Nephron progenitor cell (in vitro differentiated cells): ENCODE results near the gene GRAP2.

ENCODE experiments used
- DNase-seq: peaks from one replicate; pipeline ENCODE4 v3.0.0; 2021
- H3K27ac Mint-ChIP-seq: 2 replicates; pipeline ENCODE4 v1.8.0; 2021; ENCODE audit warnings: mild to moderate bottlenecking, moderate library complexity, mixed read lengths
- H3K27me3 Mint-ChIP-seq: 2 replicates; pipeline ENCODE4 v1.8.0; 2021; ENCODE audit warnings: mild to moderate bottlenecking, low read depth, mixed read lengths; ENCODE audit not compliant: poor library complexity
- H3K36me3 Mint-ChIP-seq: 2 replicates; pipeline ENCODE4 v1.8.0; 2021; ENCODE audit warnings: low read depth, mixed read lengths
- H3K4me1 Mint-ChIP-seq: 2 replicates; pipeline ENCODE4 v1.8.0; 2021; ENCODE audit warnings: mixed read lengths
- H3K4me3 Mint-ChIP-seq: 2 replicates; pipeline ENCODE4 v1.8.0; 2021; ENCODE audit warnings: mild to moderate bottlenecking, moderate library complexity, mixed read lengths
- H3K9me3 Mint-ChIP-seq: 2 replicates; pipeline ENCODE4 v1.8.0; 2021; ENCODE audit warnings: mild to moderate bottlenecking, moderate library complexity, mixed read lengths
- CTCF ChIP-seq: fragments of 200-600 bp; sonication (generic); IDR thresholded peaks from 2 replicates; pipeline ENCODE4 v1.5.0; 2021; ENCODE audit warnings: antibody characterized with exemption

GRAP2 gene

DNA sequence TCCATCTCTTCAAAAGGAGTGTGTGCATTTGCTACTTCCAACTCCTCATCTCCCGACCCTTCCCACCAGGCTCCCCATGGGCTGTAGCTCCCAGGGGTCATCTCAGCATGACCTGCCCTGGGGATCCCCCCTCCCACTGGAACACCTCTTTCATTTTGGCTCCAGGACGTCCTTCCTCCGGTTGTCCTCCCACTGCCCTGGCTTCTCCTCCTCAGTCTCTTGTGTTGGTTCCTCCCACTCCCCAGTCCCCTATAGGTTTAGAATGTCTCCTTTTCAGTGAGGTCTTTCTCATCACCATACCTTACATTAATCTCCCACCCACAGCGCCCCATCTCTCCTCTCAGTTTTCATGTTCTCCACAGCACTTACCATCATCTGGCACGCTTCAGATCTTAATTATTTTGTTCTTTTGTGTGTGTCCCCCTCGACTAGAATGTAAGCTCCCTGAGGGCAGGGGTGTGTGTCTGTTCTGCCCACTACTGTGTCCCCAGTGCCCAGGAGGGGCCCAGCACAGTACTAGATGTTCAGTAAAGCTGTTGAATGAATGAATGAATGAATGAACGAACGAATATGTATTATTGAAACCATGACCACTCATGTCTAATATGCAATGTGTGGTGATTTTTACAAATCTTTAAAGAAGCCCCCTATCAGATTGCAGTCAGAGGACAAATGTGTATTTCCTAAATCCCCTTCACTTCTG, 57.3 kb downstream of the GRAP2 start:
- H3K4me3 Mint-ChIP-seq = no peak overlapping the region
- no peak for DNase-seq
- peaks cover 55% of the 10 kb centered on the region for H3K4me1 Mint-ChIP-seq
- TF ChIP-seq CTCF = no peak
- no peaks in the 10 kb centered on the region for H3K9me3 Mint-ChIP-seq
- H3K27ac Mint-ChIP-seq = no peak overlapping the region
- peaks cover 18% of the 10 kb centered on the region for H3K27me3 Mint-ChIP-seq
- H3K36me3 Mint-ChIP-seq = no peaks in the 10 kb centered on the region

- no peak for DNase-seq
- Mint-ChIP-seq H3K36me3 (no peaks in the 10 kb centered on the region), H3K27ac (peak overlapping the region; percentile 41), H3K9me3 (no peaks in the 10 kb centered on the region), H3K27me3 (peaks cover 15% of the 10 kb centered on the region), H3K4me1 (peaks cover 46% of the 10 kb centered on the region), H3K4me3 (no peak overlapping the region)
- TF ChIP-seq CTCF = no peak
Measured at GRCh38 chr22:39958949-39959639, 58.2 kb downstream of the GRAP2 start.

GRCh38 chr22:39959640-39960447, 59.0 kb downstream of the GRAP2 start, which contains the start of gene TMA7B:
Gene TMA7B, plus strand, starts transcription at chr22:39960397. Its CDS starts 3,978 bp downstream, at chr22:39964375.
- H3K27ac Mint-ChIP-seq = peak within 1 kb of the TSS; percentile 41

GRCh38 chr22:39960791-39961746, 60.2 kb downstream of the GRAP2 start:
- Mint-ChIP-seq H3K27me3 (peaks cover 10% of the 10 kb centered on the region), H3K36me3 (no peaks in the 10 kb centered on the region), H3K4me3 (no peak overlapping the region), H3K9me3 (no peaks in the 10 kb centered on the region), H3K27ac (no peak overlapping the region), H3K4me1 (peaks cover 46% of the 10 kb centered on the region)
- TF ChIP-seq CTCF = no peak
- no peak for DNase-seq

More at GRCh38 chr22:39959640-39960447, 59.0 kb downstream of the GRAP2 start, which contains the start of gene TMA7B:
- Mint-ChIP-seq H3K36me3 (no peaks in the 10 kb centered on the region), H3K27me3 (peaks cover 15% of the 10 kb centered on the region), H3K4me3 (no peak within 1 kb of the TSS), H3K4me1 (peaks cover 46% of the 10 kb centered on the region), H3K9me3 (no peaks in the 10 kb centered on the region)
- TF ChIP-seq CTCF = peak; percentile 22
- DNase-seq = peak; percentile 42

DNA sequence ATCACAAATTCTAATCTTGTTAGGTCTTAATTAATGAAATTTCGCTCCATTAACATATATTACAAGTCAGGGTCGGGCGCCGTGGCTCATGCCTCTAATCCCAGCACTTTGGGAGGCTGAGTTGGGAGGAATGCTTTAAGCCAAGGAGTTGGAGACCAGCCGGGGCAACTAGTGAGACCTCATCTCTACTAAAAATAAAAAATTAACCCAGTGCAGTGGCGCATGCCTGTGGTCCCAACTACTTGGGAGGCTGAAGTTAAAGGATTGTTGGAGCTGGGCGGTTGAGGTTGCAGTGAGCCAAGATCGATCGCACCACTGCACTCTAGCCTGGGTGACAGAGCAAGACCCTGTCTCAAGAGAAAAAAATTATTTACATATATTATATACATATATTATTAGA, 61.2 kb downstream of the GRAP2 start:
- Mint-ChIP-seq H3K4me3 (no peak overlapping the region), H3K9me3 (no peaks in the 10 kb centered on the region), H3K36me3 (no peaks in the 10 kb centered on the region), H3K27ac (no peak overlapping the region), H3K27me3 (peaks cover 10% of the 10 kb centered on the region), H3K4me1 (peaks cover 52% of the 10 kb centered on the region)
- no peak for TF ChIP-seq CTCF
- DNase-seq = no peak
